Small intestine (tissue), 7 donors: ENCODE measurements around the gene LRRC4. TPM values are rescaled to one million over a fixed set of nuclear protein-coding genes. Genes with fewer than 3 reads are reported as not detected.
A peak's percentile ranks its signal among the peaks of the same experiment; 100 is the strongest.

Source experiments
- DNase-seq, 2 donors: peaks; one replicate each; pipeline versions ENCODE4 v3.0.0 to v3.0.0-alpha.2; 2013
- FAIRE-seq: peaks from 2 replicates; lab custom pipeline; 2012; peaks lifted over from hg19 to GRCh38; lab: Jason Lieb, UNC
- H3K27ac ChIP-seq, 3 donors: one replicate each; pipeline ENCODE4 v1.5.1; 2013; ENCODE audit warnings: low read length in 2 of 3, mild to moderate bottlenecking in 2 of 3, control low read depth in 1 of 3, inconsistent platforms in 1 of 3, low read depth in 1 of 3, moderate library complexity in 1 of 3
- H3K27me3 ChIP-seq, 3 donors: one replicate each; pipeline ENCODE4 v1.6.1; 2013; ENCODE audit warnings: low read length in 3 of 3, inconsistent platforms in 1 of 3; ENCODE audit not compliant: control insufficient read depth in 3 of 3, insufficient read depth in 3 of 3
- H3K36me3 ChIP-seq, 3 donors: one replicate each; pipeline ENCODE4 v1.6.1; 2013; ENCODE audit warnings: low read length in 3 of 3, inconsistent platforms in 1 of 3, low read depth in 1 of 3, mild to moderate bottlenecking in 1 of 3, moderate library complexity in 1 of 3; ENCODE audit not compliant: control insufficient read depth in 3 of 3, insufficient read depth in 2 of 3
- H3K4me1 ChIP-seq, 3 donors: one replicate each; pipeline ENCODE4 v1.6.1; 2013; ENCODE audit warnings: low read length in 2 of 3, inconsistent platforms in 1 of 3, low read depth in 1 of 3, mild to moderate bottlenecking in 1 of 3, moderate library complexity in 1 of 3; ENCODE audit not compliant: control insufficient read depth in 3 of 3, insufficient read depth in 2 of 3
- H3K4me3 ChIP-seq, 3 donors: one replicate each; pipeline ENCODE4 v1.5.1; 2013; ENCODE audit warnings: low read length in 3 of 3, control low read depth in 1 of 3, inconsistent platforms in 1 of 3, low read depth in 1 of 3, mild to moderate bottlenecking in 1 of 3, moderate library complexity in 1 of 3
- H3K9me3 ChIP-seq, 2 donors: one replicate each; pipeline ENCODE4 v1.6.1; 2013; ENCODE audit warnings: low read depth in 1 of 2, low read length in 1 of 2; ENCODE audit not compliant: control insufficient read depth in 2 of 2, insufficient read depth in 1 of 2
- WGBS, 3 donors: extraction: QIAGEN DNeasy Blood & Tissue Kit; methylation state at CpG; one replicate each; pipeline ENCODE4 v1.1.7; 2013; 5-methylcytosine and 5-hydroxymethylcytosine counted together
- polyA plus RNA-seq, 4 donors: library from polyadenylated mRNA; stranded (reverse) in 3 of 4; unstranded in 1 of 4; fragments of 200-250 nt in 3 of 4; fragments of 120-200 nt in 1 of 4; gene quantifications; one replicate each; pipeline versions ENCODE4 v1.2.1 to v1.2.3, GENCODE V29; 2013
- donor health status: healthy with polysubstance abuse.
- donor health status: control.
- donor health status: control.
- donor health status: Bipolar disorder and iron deficiency.
- donor health status: healthy.

The LRRC4 gene
- polyA plus RNA-seq, 4 donors, result 0.27 to 1.6 (median 0.79) TPM

DNA sequence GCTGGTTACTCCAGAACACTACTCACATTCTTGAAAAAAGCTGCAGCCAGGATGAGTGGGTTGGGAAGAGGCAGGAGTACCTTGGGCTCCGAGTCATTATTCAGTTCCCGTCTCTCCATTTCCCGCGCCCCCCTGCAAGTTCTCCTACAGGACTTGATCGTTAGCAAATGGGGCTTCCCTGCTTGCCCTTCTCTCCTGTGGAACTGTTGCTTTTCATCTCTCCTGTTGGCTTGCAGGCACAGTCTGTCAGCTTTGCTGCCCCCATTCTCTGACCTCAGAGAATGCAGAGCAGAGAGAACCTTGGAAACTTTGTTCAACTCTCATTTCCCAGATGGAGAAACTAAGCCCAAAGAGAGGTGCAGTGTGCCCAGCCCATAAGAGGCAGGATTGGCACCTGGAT is 35.6 kb upstream of the LRRC4 start:
- DNase-seq, result no peak
- FAIRE-seq, result no peak
- H3K9me3 ChIP-seq, result no peaks in the 10 kb centered on the region
- WGBS, 3 donors, result 76 to 95% (median 86%) methylated on average over 5 of the region's 5 CpGs
- H3K4me1 ChIP-seq, result no peaks in the 10 kb centered on the region
- H3K27ac ChIP-seq, result no peak overlapping the region
- H3K27me3 ChIP-seq, result no peaks in the 10 kb centered on the region
- peaks cover 0 to 47% (median 0%) of the 10 kb centered on the region in 3 donors for H3K36me3 ChIP-seq
- no peak overlapping the region for H3K4me3 ChIP-seq

DNA sequence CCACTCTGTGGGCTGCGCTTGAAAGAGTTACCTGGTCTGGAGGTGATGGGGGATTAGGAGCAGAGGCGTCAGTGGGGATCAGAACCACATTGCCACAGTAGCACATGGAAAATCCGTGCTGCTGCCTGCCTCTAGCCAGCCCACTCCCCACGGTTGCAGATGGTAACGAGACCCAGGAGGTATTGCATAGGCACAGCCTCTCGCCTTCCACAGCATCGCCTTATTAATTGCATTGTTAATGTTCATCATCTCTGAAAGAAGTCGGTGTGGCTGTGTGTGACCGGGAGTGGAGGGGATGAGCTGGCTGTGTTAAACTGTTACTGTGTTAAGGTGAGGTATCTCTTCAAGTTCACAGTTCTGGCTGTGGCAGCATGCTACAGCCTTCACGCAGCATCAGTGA is 35.2 kb upstream of the LRRC4 start:
- H3K36me3 ChIP-seq, result peaks cover 0 to 47% (median 0%) of the 10 kb centered on the region in 3 donors
- WGBS, 3 donors, result 95 to 96% (median 95%) methylated on average over 10 of the region's 10 CpGs
- H3K9me3 ChIP-seq, result no peaks in the 10 kb centered on the region
- FAIRE-seq (no peak), DNase-seq (no peak)
- no peaks in the 10 kb centered on the region for H3K27me3 ChIP-seq
- no peaks in the 10 kb centered on the region for H3K4me1 ChIP-seq
- H3K4me3 ChIP-seq, result no peak overlapping the region
- H3K27ac ChIP-seq, result no peak overlapping the region

DNA sequence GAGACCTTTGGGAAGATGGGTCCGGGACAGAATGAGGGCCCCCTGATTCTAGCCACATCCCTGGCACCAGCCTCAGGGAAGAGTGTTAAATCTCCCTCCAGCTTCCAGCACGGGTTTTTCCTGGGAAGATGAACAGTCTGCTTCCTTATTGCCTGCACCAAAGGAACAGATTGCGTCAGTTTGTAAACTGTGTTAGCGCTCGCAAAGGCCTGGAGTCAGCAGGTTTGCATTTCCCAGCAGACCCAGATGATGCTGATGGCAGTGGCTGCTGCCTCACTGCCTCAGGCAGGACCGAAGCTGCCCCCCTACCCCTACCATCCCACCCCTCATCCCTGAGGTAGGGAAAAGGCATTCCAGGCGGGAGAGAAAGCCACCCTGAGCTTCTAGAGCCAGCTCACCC is 34.6 kb upstream of the LRRC4 start:
- no peak overlapping the region for H3K4me3 ChIP-seq
- no peaks in the 10 kb centered on the region for H3K27me3 ChIP-seq
- FAIRE-seq (no peak), DNase-seq (peak; percentile 7 to 26)
- H3K36me3 ChIP-seq, result peaks cover 0 to 51% (median 0%) of the 10 kb centered on the region in 3 donors
- no peaks in the 10 kb centered on the region for H3K4me1 ChIP-seq
- H3K9me3 ChIP-seq, result no peaks in the 10 kb centered on the region
- H3K27ac ChIP-seq, result no peak overlapping the region
- 73 to 79% (median 76%) methylated on average over 7 of the region's 7 CpGs for WGBS, 3 donors

DNA sequence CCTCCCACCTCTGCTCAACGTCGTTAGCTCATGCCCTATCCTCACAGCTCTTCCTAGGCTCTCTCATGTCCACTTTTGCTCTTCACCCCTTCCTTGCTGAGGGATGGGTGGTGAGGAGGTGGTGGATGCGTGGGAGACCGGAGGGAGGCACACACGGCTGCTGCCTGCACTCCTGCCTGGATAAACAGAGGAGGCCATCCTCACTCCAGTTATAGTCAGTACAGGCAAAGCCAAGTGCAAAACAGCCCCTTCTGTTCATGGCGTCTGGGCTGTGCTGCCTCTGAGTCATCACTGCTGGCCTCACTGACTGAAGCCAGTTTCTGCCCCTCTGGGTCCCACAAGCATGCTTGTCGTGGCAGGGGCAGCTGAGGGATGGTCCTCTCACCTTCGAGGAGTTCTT is 31.9 kb upstream of the LRRC4 start:
- H3K9me3 ChIP-seq, result no peaks in the 10 kb centered on the region
- H3K4me1 ChIP-seq, result no peaks in the 10 kb centered on the region
- H3K27me3 ChIP-seq, result no peaks in the 10 kb centered on the region
- no peak overlapping the region for H3K27ac ChIP-seq
- 92 to 98% (median 94%) methylated on average over 8 of the region's 8 CpGs for WGBS, 3 donors
- no peak overlapping the region for H3K4me3 ChIP-seq
- H3K36me3 ChIP-seq, result peaks cover 0 to 55% (median 0%) of the 10 kb centered on the region in 3 donors
- no peak for DNase-seq
- no peak for FAIRE-seq

DNA sequence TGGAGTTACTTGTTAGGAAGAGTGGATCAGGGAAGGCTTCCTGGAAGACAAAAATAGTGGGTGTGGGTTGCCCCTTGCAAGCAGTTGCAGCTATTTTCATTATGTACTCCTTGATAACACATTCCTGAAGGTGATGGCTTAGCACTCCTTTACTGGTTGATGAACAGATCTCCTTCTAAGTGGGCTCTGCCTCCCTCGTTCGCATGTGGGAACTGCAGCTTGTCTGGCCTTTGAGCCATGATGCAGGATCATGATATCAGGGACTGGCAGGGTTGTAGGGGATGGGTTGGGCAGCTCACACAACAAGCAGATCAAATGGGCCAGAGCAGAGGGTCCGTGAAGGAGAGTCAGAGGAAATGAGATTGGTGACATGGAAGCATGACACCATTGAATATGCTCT is 28.8 kb upstream of the LRRC4 start:
- FAIRE-seq (no peak), DNase-seq (no peak)
- no peak overlapping the region for H3K27ac ChIP-seq
- H3K36me3 ChIP-seq, result peaks cover 0 to 42% (median 0%) of the 10 kb centered on the region in 3 donors
- H3K9me3 ChIP-seq, result no peaks in the 10 kb centered on the region
- no peak overlapping the region for H3K4me3 ChIP-seq
- no peaks in the 10 kb centered on the region for H3K27me3 ChIP-seq
- no peaks in the 10 kb centered on the region for H3K4me1 ChIP-seq
- WGBS, 3 donors, result 89 to 94% (median 90%) methylated on average over 3 of the region's 3 CpGs

DNA sequence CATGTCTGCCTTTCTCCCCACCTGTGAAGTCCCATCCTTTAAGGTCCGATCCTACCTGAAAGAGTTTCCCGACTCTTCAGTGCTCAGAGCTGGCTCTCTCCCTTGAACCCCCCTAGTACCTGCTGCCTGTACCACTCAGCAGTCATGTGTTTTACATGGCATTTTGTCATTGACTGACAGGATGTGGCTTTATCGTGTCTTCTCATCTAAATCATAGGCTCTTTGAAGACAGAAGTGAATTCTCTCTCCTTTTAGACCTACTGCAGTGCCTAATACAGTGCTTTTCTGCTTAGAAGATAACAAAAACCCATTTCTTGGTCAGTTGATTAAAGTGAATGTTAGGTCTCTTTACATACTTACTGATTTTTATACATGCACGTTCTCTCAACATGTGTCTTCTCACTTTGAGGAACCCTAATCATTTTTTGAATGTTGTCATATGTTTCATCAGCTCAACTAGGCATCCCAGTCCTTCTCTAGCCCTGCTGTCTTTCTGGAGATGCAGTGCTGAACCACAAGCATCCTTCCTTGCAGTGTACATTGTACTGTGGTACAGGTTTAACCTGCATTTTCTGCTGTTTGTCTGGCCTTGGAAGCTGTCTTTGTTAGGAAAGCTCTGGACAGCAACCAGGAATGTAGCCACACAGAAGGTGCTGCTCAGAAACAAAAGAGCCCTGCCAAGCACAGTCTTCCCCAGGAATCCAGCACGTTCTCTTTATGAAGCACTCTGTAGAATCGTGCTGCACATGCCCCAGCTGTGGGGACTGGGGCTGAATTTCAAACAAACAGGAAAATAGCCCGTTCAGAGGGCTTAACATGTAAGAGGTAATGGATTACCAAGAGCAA is 28.1 kb upstream of the LRRC4 start:
- peaks cover 0 to 42% (median 0%) of the 10 kb centered on the region in 3 donors for H3K36me3 ChIP-seq
- FAIRE-seq, result no peak
- 77 to 90% (median 78%) methylated on average over 7 of the region's 7 CpGs for WGBS, 3 donors

DNA sequence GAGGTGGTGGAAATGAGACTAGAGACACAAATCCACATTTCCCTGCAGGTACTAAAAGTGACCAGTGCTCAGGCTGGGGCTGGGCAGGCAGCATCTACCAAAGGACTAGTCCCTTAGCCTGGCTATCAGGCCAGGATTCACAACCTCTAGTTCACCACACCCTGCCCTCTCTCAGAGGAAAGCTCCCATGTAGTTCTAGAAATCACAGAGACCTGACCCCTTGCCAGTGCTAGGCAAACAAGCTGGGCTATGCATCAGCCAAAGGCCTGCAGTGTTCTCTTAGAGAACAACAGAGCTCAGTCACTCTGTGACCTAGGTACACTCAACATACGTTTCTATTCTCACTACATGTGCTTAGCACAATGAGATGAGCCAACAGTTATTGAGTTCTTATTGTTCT is 26.7 kb upstream of the LRRC4 start:
- Histone ChIP-seq H3K27ac (no peak overlapping the region), H3K27me3 (no peaks in the 10 kb centered on the region), H3K9me3 (no peaks in the 10 kb centered on the region), H3K4me1 (peaks cover 0 to 4% (median 0%) of the 10 kb centered on the region in 3 donors), H3K4me3 (no peak overlapping the region), H3K36me3 (peaks cover 0 to 41% (median 0%) of the 10 kb centered on the region in 3 donors)
- 62 to 81% (median 75%) methylated on average over 1 of the region's 1 CpG for WGBS, 3 donors
- DNase-seq (no peak), FAIRE-seq (no peak)

More for the DNA sequence above, 28.1 kb upstream of the LRRC4 start:
- no peaks in the 10 kb centered on the region for H3K4me1 ChIP-seq
- no peak overlapping the region for H3K27ac ChIP-seq
- no peak overlapping the region for H3K4me3 ChIP-seq
- H3K27me3 ChIP-seq, result no peaks in the 10 kb centered on the region
- no peak for DNase-seq
- no peaks in the 10 kb centered on the region for H3K9me3 ChIP-seq

DNA sequence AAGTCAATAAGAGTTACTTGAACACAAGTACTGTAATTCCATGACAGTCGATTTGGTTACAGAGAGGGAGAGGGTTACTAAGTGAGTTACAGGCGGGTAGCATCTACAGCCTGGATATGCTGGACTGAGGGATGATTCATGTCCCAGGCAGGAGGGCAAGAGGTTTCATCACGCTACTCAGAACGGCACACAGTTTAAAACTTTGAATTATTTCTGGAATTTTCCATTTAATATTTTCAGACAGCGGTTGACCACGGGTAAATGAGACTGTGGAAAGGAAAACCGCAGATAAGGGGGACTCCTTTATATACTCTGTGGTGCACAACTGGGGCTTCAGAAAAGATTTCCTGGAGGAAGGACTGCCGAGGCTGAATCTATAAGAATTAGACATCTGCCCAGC is 25.7 kb upstream of the LRRC4 start:
- Histone ChIP-seq H3K4me1 (peaks cover 0 to 10% (median 0%) of the 10 kb centered on the region in 3 donors), H3K36me3 (peaks cover 0 to 35% (median 0%) of the 10 kb centered on the region in 3 donors), H3K27me3 (no peaks in the 10 kb centered on the region), H3K4me3 (no peak overlapping the region), H3K27ac (no peak overlapping the region), H3K9me3 (no peaks in the 10 kb centered on the region)
- DNase-seq, result no peak
- FAIRE-seq, result no peak
- WGBS, 3 donors, result 87 to 92% (median 92%) methylated on average over 8 of the region's 8 CpGs
